HEK293 (cell line): ENCODE data around the gene RNF13.

ENCODE experiments used
- CTCF ChIA-PET: fragments of 350-600 bp; formaldehyde crosslinking; extraction: SDS; loops from one replicate; lab custom pipeline; 2021; ENCODE audit warnings: antibody characterized with exemption; lab: Yijun Ruan, JAX
- POLR2A ChIA-PET: fragments of 300-600 bp; formaldehyde crosslinking; extraction: SDS; loops from one replicate; lab custom pipeline; 2020; ENCODE audit warnings: antibody characterized with exemption, inconsistent platforms; lab: Yijun Ruan, JAX
- H3K27ac ChIP-seq: fragments of 200-500 bp; sonication (Bioruptor generic); 2 replicates; pipeline ENCODE4 v1.5.1; 2014; ENCODE audit warnings: low read depth, low read length, control low read depth, inconsistent platforms; ENCODE audit errors: extremely low read depth
- H3K36me3 ChIP-seq, 2 experiments: fragments of 200-500 bp in 1 of 2; sonication (Bioruptor generic) in 1 of 2; 1 replicate in 1 of 2; 2 replicates in 1 of 2; pipeline ENCODE4 v1.5.1; 2014 to 2017; ENCODE audit warnings: inconsistent platforms in 2 of 2, low read length in 2 of 2; ENCODE audit not compliant: control insufficient read depth in 2 of 2, insufficient read depth in 1 of 2
- H3K4me1 ChIP-seq: fragments of 200-500 bp; sonication (Bioruptor generic); 2 replicates; pipeline ENCODE4 v1.5.1; 2014; ENCODE audit warnings: mild to moderate bottlenecking, low read length, inconsistent platforms; ENCODE audit not compliant: control insufficient read depth, insufficient read depth
- H3K4me3 ChIP-seq: 2 replicates; pipeline ENCODE4 v1.5.1; 2011; ENCODE audit warnings: low read depth, mild to moderate bottlenecking, control low read depth, low read length, moderate library complexity
- H3K9me3 ChIP-seq: fragments of 200-500 bp; sonication (Bioruptor generic); 2 replicates; pipeline ENCODE4 v1.5.1; 2014; ENCODE audit warnings: low read depth, low read length, inconsistent platforms; ENCODE audit not compliant: control insufficient read depth, insufficient read depth
- HOXD13 ChIP-seq: sonication (generic); formaldehyde crosslinking; IDR thresholded peaks from 2 replicates; pipeline ENCODE4 v1.8.0; 2022; ENCODE audit warnings: missing genetic modification reagents, borderline replicate concordance
- KLF16 ChIP-seq: fragments of 450-650 bp; formaldehyde crosslinking; IDR thresholded peaks from 2 replicates; pipeline ENCODE4 v1.5.1; 2017; ENCODE audit warnings: missing biosample characterization, missing genetic modification characterization
- ZEB2 ChIP-seq: fragments of 450-650 bp; formaldehyde crosslinking; IDR thresholded peaks from 2 replicates; pipeline ENCODE4 v1.5.1; 2016; ENCODE audit warnings: missing biosample characterization, missing genetic modification characterization
- ZNF133 ChIP-seq: fragments of 450-650 bp; formaldehyde crosslinking; IDR thresholded peaks from 2 replicates; pipeline ENCODE4 v1.5.1; 2016; ENCODE audit warnings: missing biosample characterization, missing genetic modification characterization
- ZNF16 ChIP-seq: fragments of 450-650 bp; formaldehyde crosslinking; IDR thresholded peaks from 2 replicates; pipeline ENCODE4 v1.5.1; 2016; ENCODE audit warnings: low read depth, missing biosample characterization, missing genetic modification characterization
- ZNF23 ChIP-seq: fragments of 450-650 bp; formaldehyde crosslinking; IDR thresholded peaks from 2 replicates; pipeline ENCODE4 v1.5.1; 2016; ENCODE audit warnings: missing biosample characterization, missing genetic modification characterization, borderline replicate concordance
- ZNF292 ChIP-seq: fragments of 450-650 bp; formaldehyde crosslinking; IDR thresholded peaks from 2 replicates; pipeline ENCODE4 v1.5.1; 2016; ENCODE audit warnings: low read depth, missing biosample characterization, missing genetic modification characterization, borderline replicate concordance
- ZNF521 ChIP-seq: fragments of 450-650 bp; formaldehyde crosslinking; IDR thresholded peaks from 2 replicates; pipeline ENCODE4 v1.5.1; 2017; ENCODE audit warnings: missing biosample characterization, mild to moderate bottlenecking, missing genetic modification characterization
- ZNF549 ChIP-seq: fragments of 450-650 bp; IDR thresholded peaks from 2 replicates; pipeline ENCODE4 v1.5.1; 2018; ENCODE audit warnings: missing biosample characterization, missing genetic modification characterization, mild to moderate bottlenecking, inconsistent platforms, moderate library complexity
- ZNF558 ChIP-seq: fragments of 450-650 bp; formaldehyde crosslinking; IDR thresholded peaks from 2 replicates; pipeline ENCODE4 v1.5.1; 2016; ENCODE audit warnings: missing biosample characterization, missing genetic modification characterization
- ZNF747 ChIP-seq: fragments of 450-650 bp; formaldehyde crosslinking; IDR thresholded peaks from 2 replicates; pipeline ENCODE4 v1.5.1; 2016; ENCODE audit warnings: missing biosample characterization, missing genetic modification characterization
- ZNF830 ChIP-seq: fragments of 450-650 bp; IDR thresholded peaks from 2 replicates; pipeline ENCODE4 v1.5.0; 2018; ENCODE audit warnings: missing biosample characterization, missing genetic modification characterization, low read depth, mild to moderate bottlenecking, moderate library complexity
- TF ChIP-seq, protein P1 (sequence below): fragments of 450-650 bp; formaldehyde crosslinking; IDR thresholded peaks from 2 replicates; pipeline ENCODE4 v1.5.1; 2016; ENCODE audit warnings: missing biosample characterization, missing genetic modification characterization, borderline replicate concordance
- TF ChIP-seq, protein P2 (sequence below): fragments of 450-650 bp; IDR thresholded peaks from 2 replicates; pipeline ENCODE4 v1.5.1; 2018; ENCODE audit warnings: missing biosample characterization, mild to moderate bottlenecking, missing genetic modification characterization
- TF ChIP-seq, protein P3 (sequence below): fragments of 450-650 bp; IDR thresholded peaks from 2 replicates; pipeline ENCODE4 v1.5.1; 2018; ENCODE audit warnings: missing biosample characterization, missing genetic modification characterization
- TF ChIP-seq, protein P4 (sequence below): fragments of 450-650 bp; formaldehyde crosslinking; IDR thresholded peaks from 2 replicates; pipeline ENCODE4 v1.5.1; 2016; ENCODE audit warnings: missing biosample characterization, missing genetic modification characterization
- TF ChIP-seq, protein P5 (sequence below): fragments of 450-650 bp; formaldehyde crosslinking; IDR thresholded peaks from 2 replicates; pipeline ENCODE4 v1.5.1; 2017; ENCODE audit warnings: missing biosample characterization, missing genetic modification characterization
- TF ChIP-seq, protein P6 (sequence below): fragments of 450-650 bp; formaldehyde crosslinking; IDR thresholded peaks from 2 replicates; pipeline ENCODE4 v1.5.1; 2017; ENCODE audit warnings: missing biosample characterization, missing genetic modification characterization

The RNF13 gene

DNA sequence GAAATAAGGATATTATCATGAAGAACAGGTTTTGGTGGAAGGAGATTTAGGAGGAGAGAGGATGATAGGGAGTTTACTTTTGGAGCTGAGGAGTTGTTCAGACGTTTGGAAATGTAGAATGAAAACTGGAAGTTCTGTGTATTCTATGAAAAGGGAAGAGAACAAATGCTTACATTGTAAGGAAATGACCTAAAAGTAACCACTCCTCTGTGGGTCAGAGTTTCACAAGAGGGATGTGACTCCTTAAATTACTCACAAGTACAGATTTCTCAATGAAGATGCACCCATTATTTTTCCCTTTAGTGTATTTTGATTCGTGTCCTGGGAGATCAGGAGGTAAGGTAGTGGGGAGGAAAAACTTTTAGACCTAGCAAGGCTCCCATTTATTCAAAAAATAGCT lies 4.0 kb downstream of the RNF13 start (continued):
- TF ChIP-seq, protein P1, sequence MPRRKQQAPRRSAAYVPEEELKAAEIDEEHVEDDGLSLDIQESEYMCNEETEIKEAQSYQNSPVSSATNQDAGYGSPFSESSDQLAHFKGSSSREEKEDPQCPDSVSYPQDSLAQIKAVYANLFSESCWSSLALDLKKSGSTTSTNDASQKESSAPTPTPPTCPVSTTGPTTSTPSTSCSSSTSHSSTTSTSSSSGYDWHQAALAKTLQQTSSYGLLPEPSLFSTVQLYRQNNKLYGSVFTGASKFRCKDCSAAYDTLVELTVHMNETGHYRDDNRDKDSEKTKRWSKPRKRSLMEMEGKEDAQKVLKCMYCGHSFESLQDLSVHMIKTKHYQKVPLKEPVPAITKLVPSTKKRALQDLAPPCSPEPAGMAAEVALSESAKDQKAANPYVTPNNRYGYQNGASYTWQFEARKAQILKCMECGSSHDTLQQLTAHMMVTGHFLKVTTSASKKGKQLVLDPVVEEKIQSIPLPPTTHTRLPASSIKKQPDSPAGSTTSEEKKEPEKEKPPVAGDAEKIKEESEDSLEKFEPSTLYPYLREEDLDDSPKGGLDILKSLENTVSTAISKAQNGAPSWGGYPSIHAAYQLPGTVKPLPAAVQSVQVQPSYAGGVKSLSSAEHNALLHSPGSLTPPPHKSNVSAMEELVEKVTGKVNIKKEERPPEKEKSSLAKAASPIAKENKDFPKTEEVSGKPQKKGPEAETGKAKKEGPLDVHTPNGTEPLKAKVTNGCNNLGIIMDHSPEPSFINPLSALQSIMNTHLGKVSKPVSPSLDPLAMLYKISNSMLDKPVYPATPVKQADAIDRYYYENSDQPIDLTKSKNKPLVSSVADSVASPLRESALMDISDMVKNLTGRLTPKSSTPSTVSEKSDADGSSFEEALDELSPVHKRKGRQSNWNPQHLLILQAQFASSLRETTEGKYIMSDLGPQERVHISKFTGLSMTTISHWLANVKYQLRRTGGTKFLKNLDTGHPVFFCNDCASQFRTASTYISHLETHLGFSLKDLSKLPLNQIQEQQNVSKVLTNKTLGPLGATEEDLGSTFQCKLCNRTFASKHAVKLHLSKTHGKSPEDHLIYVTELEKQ (tag by site-specific recombination): no peak
- TF ChIP-seq, protein P2, sequence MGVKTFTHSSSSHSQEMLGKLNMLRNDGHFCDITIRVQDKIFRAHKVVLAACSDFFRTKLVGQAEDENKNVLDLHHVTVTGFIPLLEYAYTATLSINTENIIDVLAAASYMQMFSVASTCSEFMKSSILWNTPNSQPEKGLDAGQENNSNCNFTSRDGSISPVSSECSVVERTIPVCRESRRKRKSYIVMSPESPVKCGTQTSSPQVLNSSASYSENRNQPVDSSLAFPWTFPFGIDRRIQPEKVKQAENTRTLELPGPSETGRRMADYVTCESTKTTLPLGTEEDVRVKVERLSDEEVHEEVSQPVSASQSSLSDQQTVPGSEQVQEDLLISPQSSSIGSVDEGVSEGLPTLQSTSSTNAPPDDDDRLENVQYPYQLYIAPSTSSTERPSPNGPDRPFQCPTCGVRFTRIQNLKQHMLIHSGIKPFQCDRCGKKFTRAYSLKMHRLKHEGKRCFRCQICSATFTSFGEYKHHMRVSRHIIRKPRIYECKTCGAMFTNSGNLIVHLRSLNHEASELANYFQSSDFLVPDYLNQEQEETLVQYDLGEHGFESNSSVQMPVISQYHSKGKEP (tag by site-specific recombination): no peak
- no peak for TF ChIP-seq ZNF133 (tag by site-specific recombination)
- no peak for TF ChIP-seq ZNF747 (tag by site-specific recombination)

DNA sequence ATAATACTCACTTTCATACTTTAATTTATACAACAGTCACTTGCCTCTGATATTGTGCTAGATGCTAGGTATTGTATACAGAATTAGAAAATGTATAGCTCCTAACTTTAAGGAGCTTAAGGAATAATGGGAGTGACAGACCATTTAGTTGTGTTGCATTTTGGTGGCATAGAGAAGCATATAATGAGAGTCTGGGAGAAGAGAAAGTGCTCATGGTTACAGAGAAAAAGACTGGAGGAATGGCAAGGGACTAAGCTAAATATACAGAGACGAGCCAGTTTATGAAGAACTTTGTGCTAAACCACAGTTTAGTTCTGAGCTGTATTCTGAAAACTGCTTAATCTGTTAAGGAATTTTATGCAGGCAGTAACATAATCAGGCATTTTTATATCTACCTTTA lies 6.4 kb downstream of the RNF13 start:
- Histone ChIP-seq H3K4me1 (no peaks in the 10 kb centered on the region; the same call in none of the 2 replicates), H3K27ac (no peak overlapping the region), H3K36me3 (no peaks in the 10 kb centered on the region), H3K9me3 (no peaks in the 10 kb centered on the region), H3K4me3 (no peak overlapping the region)
- TF ChIP-seq KLF16 (no peak), ZEB2 (tag by site-specific recombination) (no peak), ZNF830 (no peak), ZNF549 (tag by site-specific recombination) (no peak), HOXD13 (CRISPR knock-in tag) (no peak), ZNF23 (tag by site-specific recombination) (no peak), ZNF521 (no peak), ZNF292 (tag by site-specific recombination) (no peak), ZNF558 (tag by site-specific recombination) (no peak), ZNF16 (no peak)
- TF ChIP-seq, protein P3, sequence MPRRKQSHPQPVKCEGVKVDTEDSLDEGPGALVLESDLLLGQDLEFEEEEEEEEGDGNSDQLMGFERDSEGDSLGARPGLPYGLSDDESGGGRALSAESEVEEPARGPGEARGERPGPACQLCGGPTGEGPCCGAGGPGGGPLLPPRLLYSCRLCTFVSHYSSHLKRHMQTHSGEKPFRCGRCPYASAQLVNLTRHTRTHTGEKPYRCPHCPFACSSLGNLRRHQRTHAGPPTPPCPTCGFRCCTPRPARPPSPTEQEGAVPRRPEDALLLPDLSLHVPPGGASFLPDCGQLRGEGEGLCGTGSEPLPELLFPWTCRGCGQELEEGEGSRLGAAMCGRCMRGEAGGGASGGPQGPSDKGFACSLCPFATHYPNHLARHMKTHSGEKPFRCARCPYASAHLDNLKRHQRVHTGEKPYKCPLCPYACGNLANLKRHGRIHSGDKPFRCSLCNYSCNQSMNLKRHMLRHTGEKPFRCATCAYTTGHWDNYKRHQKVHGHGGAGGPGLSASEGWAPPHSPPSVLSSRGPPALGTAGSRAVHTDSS (tag by site-specific recombination): no peak
- TF ChIP-seq, protein P4, sequence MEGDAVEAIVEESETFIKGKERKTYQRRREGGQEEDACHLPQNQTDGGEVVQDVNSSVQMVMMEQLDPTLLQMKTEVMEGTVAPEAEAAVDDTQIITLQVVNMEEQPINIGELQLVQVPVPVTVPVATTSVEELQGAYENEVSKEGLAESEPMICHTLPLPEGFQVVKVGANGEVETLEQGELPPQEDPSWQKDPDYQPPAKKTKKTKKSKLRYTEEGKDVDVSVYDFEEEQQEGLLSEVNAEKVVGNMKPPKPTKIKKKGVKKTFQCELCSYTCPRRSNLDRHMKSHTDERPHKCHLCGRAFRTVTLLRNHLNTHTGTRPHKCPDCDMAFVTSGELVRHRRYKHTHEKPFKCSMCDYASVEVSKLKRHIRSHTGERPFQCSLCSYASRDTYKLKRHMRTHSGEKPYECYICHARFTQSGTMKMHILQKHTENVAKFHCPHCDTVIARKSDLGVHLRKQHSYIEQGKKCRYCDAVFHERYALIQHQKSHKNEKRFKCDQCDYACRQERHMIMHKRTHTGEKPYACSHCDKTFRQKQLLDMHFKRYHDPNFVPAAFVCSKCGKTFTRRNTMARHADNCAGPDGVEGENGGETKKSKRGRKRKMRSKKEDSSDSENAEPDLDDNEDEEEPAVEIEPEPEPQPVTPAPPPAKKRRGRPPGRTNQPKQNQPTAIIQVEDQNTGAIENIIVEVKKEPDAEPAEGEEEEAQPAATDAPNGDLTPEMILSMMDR (tag by site-specific recombination): no peak
- TF ChIP-seq, protein P5, sequence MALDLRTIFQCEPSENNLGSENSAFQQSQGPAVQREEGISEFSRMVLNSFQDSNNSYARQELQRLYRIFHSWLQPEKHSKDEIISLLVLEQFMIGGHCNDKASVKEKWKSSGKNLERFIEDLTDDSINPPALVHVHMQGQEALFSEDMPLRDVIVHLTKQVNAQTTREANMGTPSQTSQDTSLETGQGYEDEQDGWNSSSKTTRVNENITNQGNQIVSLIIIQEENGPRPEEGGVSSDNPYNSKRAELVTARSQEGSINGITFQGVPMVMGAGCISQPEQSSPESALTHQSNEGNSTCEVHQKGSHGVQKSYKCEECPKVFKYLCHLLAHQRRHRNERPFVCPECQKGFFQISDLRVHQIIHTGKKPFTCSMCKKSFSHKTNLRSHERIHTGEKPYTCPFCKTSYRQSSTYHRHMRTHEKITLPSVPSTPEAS (tag by site-specific recombination): no peak
- TF ChIP-seq, protein P6, sequence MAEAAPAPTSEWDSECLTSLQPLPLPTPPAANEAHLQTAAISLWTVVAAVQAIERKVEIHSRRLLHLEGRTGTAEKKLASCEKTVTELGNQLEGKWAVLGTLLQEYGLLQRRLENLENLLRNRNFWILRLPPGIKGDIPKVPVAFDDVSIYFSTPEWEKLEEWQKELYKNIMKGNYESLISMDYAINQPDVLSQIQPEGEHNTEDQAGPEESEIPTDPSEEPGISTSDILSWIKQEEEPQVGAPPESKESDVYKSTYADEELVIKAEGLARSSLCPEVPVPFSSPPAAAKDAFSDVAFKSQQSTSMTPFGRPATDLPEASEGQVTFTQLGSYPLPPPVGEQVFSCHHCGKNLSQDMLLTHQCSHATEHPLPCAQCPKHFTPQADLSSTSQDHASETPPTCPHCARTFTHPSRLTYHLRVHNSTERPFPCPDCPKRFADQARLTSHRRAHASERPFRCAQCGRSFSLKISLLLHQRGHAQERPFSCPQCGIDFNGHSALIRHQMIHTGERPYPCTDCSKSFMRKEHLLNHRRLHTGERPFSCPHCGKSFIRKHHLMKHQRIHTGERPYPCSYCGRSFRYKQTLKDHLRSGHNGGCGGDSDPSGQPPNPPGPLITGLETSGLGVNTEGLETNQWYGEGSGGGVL: no peak
- ChIA-PET CTCF (interaction anchor here (3.2 kb wide), 1 partner anchor 11 kb away, joined by 25 read pairs; no protein-coding TSS in a partner anchor), POLR2A (no interaction called here)
